ENCODE data around the gene GNAS-AS1. TPM values are rescaled to one million over a fixed set of nuclear protein-coding genes. Genes with fewer than 3 reads are reported as not detected.

GNAS-AS1 gene
- total RNA-seq, 4 donors from 2014 or later: 0.28 TPM; not detected in 3

DNA sequence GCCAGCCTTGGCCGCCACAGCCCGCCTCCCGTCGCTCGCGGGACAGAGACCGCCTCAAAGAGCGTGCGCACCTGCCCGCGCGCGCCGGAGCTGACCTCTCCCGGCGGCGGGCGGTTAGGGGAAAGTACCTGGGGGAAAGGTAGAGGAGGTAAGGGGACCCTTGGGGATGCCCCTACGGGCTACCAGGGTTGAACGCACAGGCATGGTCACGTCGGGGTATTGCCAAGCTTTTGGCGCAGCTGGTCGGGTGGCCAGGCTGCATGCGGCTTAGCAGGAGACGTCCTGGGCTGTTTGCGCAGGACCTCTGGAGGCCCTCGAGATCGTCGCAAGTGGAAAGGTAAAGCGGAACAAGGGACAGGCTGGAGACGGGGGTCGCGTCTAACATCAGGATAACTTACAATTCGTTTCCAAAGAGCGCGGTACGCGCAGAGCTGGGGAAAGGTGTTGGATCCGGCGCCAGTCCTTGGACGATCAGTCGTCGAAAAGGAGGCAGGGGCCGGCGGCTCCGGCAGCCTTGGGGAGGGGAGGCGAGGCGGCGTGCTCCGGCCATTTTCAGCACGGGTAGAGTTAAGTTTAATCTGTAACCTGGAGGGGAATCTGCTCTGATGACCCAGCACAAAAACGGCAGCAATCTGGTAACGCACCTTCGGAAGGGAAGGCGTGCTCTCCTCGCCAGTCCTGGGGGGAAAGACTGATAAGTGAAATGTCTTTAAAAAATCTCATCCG, 9.0 kb downstream of the GNAS-AS1 start:
- DNase-seq (ENCODE audit: low spot score) (no peak), ATAC-seq (ENCODE audit: low FRiP score) (no peak)
- TF ChIP-seq, protein P1, sequence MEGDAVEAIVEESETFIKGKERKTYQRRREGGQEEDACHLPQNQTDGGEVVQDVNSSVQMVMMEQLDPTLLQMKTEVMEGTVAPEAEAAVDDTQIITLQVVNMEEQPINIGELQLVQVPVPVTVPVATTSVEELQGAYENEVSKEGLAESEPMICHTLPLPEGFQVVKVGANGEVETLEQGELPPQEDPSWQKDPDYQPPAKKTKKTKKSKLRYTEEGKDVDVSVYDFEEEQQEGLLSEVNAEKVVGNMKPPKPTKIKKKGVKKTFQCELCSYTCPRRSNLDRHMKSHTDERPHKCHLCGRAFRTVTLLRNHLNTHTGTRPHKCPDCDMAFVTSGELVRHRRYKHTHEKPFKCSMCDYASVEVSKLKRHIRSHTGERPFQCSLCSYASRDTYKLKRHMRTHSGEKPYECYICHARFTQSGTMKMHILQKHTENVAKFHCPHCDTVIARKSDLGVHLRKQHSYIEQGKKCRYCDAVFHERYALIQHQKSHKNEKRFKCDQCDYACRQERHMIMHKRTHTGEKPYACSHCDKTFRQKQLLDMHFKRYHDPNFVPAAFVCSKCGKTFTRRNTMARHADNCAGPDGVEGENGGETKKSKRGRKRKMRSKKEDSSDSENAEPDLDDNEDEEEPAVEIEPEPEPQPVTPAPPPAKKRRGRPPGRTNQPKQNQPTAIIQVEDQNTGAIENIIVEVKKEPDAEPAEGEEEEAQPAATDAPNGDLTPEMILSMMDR (IDR thresholded peaks at IDR 0.05): no peak

- no peak for DNase-seq (ENCODE audit: low spot score)
- ATAC-seq (ENCODE audit: low FRiP score): no peak
- TF ChIP-seq, protein P1 (IDR thresholded peaks at IDR 0.05): no peak
Measured at GRCh38 chr20:58840816-58841538, 9.7 kb downstream of the GNAS-AS1 start.

DNA sequence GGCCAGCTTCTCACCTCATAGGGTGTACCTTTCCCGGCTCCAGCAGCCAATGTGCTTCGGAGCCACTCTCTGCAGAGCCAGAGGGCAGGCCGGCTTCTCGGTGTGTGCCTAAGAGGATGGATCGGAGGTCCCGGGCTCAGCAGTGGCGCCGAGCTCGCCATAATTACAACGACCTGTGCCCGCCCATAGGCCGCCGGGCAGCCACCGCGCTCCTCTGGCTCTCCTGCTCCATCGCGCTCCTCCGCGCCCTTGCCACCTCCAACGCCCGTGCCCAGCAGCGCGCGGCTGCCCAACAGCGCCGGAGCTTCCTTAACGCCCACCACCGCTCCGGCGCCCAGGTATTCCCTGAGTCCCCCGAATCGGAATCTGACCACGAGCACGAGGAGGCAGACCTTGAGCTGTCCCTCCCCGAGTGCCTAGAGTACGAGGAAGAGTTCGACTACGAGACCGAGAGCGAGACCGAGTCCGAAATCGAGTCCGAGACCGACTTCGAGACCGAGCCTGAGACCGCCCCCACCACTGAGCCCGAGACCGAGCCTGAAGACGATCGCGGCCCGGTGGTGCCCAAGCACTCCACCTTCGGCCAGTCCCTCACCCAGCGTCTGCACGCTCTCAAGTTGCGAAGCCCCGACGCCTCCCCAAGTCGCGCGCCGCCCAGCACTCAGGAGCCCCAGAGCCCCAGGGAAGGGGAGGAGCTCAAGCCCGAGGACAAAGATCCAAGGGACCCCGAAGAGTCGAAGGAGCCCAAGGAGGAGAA, 10.5 kb downstream of the GNAS-AS1 start:
- ATAC-seq (ENCODE audit: low FRiP score) (peak; percentile 39), DNase-seq (ENCODE audit: low spot score) (no peak)
- TF ChIP-seq, protein P1 (IDR thresholded peaks at IDR 0.05): no peak

DNA sequence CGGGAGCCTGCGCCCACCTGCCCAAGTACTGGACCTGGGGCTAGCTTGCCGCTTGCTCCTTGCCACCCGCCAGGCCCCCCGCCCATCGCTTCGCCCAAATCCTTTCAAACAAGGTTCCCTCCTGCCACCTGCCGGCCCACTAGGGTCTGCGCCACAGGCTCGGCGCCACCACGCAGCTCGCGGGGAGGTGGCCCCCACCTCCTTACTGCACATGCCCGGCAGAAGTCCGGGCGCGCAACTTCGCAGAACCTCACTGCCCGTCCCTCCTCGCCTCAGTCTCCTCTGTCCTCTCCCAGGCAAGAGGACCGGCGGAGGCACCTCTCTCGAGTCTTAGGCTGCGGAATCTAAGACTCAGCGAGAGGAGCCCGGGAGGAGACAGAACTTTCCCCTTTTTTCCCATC, 11.2 kb downstream of the GNAS-AS1 start:
- DNase-seq (ENCODE audit: low spot score) (no peak), ATAC-seq (ENCODE audit: low FRiP score) (peak; percentile 18)
- TF ChIP-seq, protein P1 (IDR thresholded peaks at IDR 0.05): no peak

DNA sequence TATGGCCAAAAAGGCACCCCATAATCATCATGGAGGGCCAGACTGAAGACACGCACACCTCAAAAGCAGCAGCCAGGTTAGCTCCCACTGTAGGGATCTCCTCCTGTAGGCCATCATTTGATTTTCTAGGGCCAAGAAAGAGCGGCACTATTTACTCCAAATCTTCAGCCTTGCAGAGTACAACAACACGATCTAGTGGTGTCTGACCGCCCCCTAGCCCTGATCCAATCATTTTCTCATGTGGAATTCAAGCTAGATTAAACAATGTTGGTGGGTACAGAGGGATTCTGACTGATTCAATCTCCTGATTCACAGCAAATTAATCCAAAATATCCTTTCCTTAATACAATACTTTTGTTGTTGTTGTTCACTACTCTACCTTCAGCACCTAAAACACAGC, 12.5 kb downstream of the GNAS-AS1 start:
- DNase-seq (ENCODE audit: low spot score): no peak
- ATAC-seq (ENCODE audit: low FRiP score): no peak
- TF ChIP-seq, protein P1 (IDR thresholded peaks at IDR 0.05): no peak

- ATAC-seq (ENCODE audit: low FRiP score) (no peak), DNase-seq (ENCODE audit: low spot score) (no peak)
- TF ChIP-seq, protein P1 (IDR thresholded peaks at IDR 0.05): no peak
Measured at GRCh38 chr20:58837717-58838116, 13.0 kb downstream of the GNAS-AS1 start.
